ENCODE data around the gene EDC4. TPM values are rescaled to one million over a fixed set of nuclear protein-coding genes. Genes with fewer than 3 reads are reported as not detected.

The EDC4 gene
- total RNA-seq, 1 experiment from 2014 or later: 100 TPM

GRCh38 chr16:67924140-67924906 is 51.5 kb downstream of the EDC4 start:
- H3K36me3 ChIP-seq (ENCODE audit: control insufficient read depth in 1 of 2, insufficient read depth in 2 of 2, low read length in 2 of 2): no peaks in the 10 kb centered on the region; a peak in 1 of 4 replicates
- DNase-seq (ENCODE audit: low read depth, low spot score): no peak
- RAD21 ChIA-PET (ENCODE audit: low non-redundant PET in 1 of 2, low total read pairs in 2 of 2, uncharacterized antibody in 2 of 2, unreplicated experiment in 2 of 2): no interaction called here
- no peaks in the 10 kb centered on the region for H3K27me3 ChIP-seq (ENCODE audit: insufficient read depth, low read length)
- H3K9ac ChIP-seq (ENCODE audit: low read length): no peak overlapping the region
- H3K4me2 ChIP-seq (ENCODE audit: low read length): no peak overlapping the region
- H4K20me1 ChIP-seq (ENCODE audit: insufficient read depth): no peaks in the 10 kb centered on the region
- intact Hi-C loops (cut with micrococcal nuclease): no loop called here
- ATAC-seq: no peak
- H3K9me3 ChIP-seq (ENCODE audit: control insufficient read depth in 1 of 2, insufficient read depth in 1 of 2, low read depth in 1 of 2, low read length in 2 of 2): no peaks in the 10 kb centered on the region
- H3K79me2 ChIP-seq (ENCODE audit: insufficient read depth, low read length): no peaks in the 10 kb centered on the region
- no TSS peak for BruUV-seq (replicated peaks)
- no peak for TF ChIP-seq POLR2AphosphoS5 (IDR thresholded peaks at IDR 0.05; ENCODE audit: low read depth, low read length)
- no peak for TF ChIP-seq TCF7L2 (IDR thresholded peaks at IDR 0.05; ENCODE audit: borderline replicate concordance, extremely low read depth, insufficient read depth, insufficient read length)
- no peak for TF ChIP-seq POLR2A (IDR thresholded peaks at IDR 0.05; ENCODE audit: borderline replicate concordance, extremely low read depth, insufficient read depth, insufficient read length)
- TF ChIP-seq CTCF (IDR thresholded peaks at IDR 0.05 in 2 of 3, conservative IDR thresholded peaks at IDR 0.05 in 1 of 3; ENCODE audit: borderline replicate concordance in 1 of 3, insufficient read depth in 1 of 3, low read depth in 2 of 3, low read length in 2 of 3): no peak
- TF ChIP-seq JUND (IDR thresholded peaks at IDR 0.05): no peak
- no peak for TF ChIP-seq FOSL1 (IDR thresholded peaks at IDR 0.05; ENCODE audit: low read depth)
- no peak for TF ChIP-seq EZH2 (IDR thresholded peaks at IDR 0.05)
- no peak for TF ChIP-seq SRF (IDR thresholded peaks at IDR 0.05; ENCODE audit: low read depth)
- no peak for TF ChIP-seq CEBPB (IDR thresholded peaks at IDR 0.05; ENCODE audit: low read depth)
- no peak for TF ChIP-seq ATF3 (IDR thresholded peaks at IDR 0.05)
- no peak for TF ChIP-seq SIN3A (IDR thresholded peaks at IDR 0.05; ENCODE audit: low read depth)
- no peak for TF ChIP-seq EGR1 (IDR thresholded peaks at IDR 0.05; ENCODE audit: low read depth)
- TF ChIP-seq YY1 (IDR thresholded peaks at IDR 0.05; ENCODE audit: extremely low read depth, insufficient replicate concordance, low read depth, low read length): no peak
- no peak for TF ChIP-seq ELF1 (IDR thresholded peaks at IDR 0.05; ENCODE audit: borderline replicate concordance, low read depth)
- TF ChIP-seq MAX (IDR thresholded peaks at IDR 0.05): no peak
- no peak for TF ChIP-seq ZFX (IDR thresholded peaks at IDR 0.05)
- no peak for TF ChIP-seq ZNF274 (IDR thresholded peaks at IDR 0.05; ENCODE audit: low read depth, low read length)
- no peak for TF ChIP-seq CBX3 (IDR thresholded peaks at IDR 0.05; ENCODE audit: low read depth)
- no peaks in the 10 kb centered on the region for H3K9me2 ChIP-seq (ENCODE audit: insufficient read depth)
- H3K4me3 ChIP-seq (replicated peaks in 1 of 2; ENCODE audit: low read depth in 1 of 2, low read length in 2 of 2): no peak overlapping the region
- H3K27ac ChIP-seq (ENCODE audit: low read depth, low read length): no peak overlapping the region
- CTCF ChIA-PET: interaction anchor here (0.6 to 1.3 kb wide), 4 partner anchors 107 to 401 kb away, joined by 3 to 4 read pairs (median 4); no protein-coding TSS in a partner anchor
- no peak overlapping the region for H2AFZ ChIP-seq (ENCODE audit: low read depth, low read length, poor library complexity, severe bottlenecking)
- no peaks in the 10 kb centered on the region for H3K4me1 ChIP-seq (ENCODE audit: control insufficient read depth in 1 of 2, insufficient read depth in 2 of 2, low read length in 2 of 2)
- POLR2A ChIA-PET: interaction anchor here (2.4 kb wide), 1 partner anchor 11 kb away, joined by 8 read pairs; no protein-coding TSS in a partner anchor
